ENCODE results near the gene PHACTR3.

Gene PHACTR3

GRCh38 chr20:59708326-59708725 lies 104.0 kb downstream of the PHACTR3 start:
- DNase-seq = no peak

GRCh38 chr20:59709636-59710035 lies 105.3 kb downstream of the PHACTR3 start:
- DNase-seq = no peak

- no peak for DNase-seq
These were observed 113.7 kb downstream of the PHACTR3 start for GRCh38 chr20:59718071-59718470.

GRCh38 chr20:59718751-59719150 lies 114.4 kb downstream of the PHACTR3 start:
- no peak for DNase-seq

- no peak for DNase-seq
These were observed 115.7 kb downstream of the PHACTR3 start for GRCh38 chr20:59720013-59720412.

- DNase-seq = no peak
These were observed 117.0 kb downstream of the PHACTR3 start for GRCh38 chr20:59721386-59721785.

- no peak for DNase-seq
These were observed 118.8 kb downstream of the PHACTR3 start for GRCh38 chr20:59723108-59723500.

GRCh38 chr20:59723607-59724456 lies 119.5 kb downstream of the PHACTR3 start:
- DNase-seq = no peak

- DNase-seq = no peak
These were observed 120.4 kb downstream of the PHACTR3 start for GRCh38 chr20:59724457-59725366.

- DNase-seq = no peak
These were observed 121.3 kb downstream of the PHACTR3 start for GRCh38 chr20:59725476-59726280.

- DNase-seq = no peak
These were observed 121.9 kb downstream of the PHACTR3 start for GRCh38 chr20:59726281-59726595.

- no peak for DNase-seq
These were observed 124.5 kb downstream of the PHACTR3 start for GRCh38 chr20:59728722-59729430.

- no peak for DNase-seq
These were observed 125.2 kb downstream of the PHACTR3 start for GRCh38 chr20:59729506-59729905.

- no peak for DNase-seq
These were observed 126.4 kb downstream of the PHACTR3 start for GRCh38 chr20:59730722-59731121.

- no peak for DNase-seq
These were observed 127.0 kb downstream of the PHACTR3 start for GRCh38 chr20:59731376-59731775.

- DNase-seq = no peak
These were observed 129.0 kb downstream of the PHACTR3 start for GRCh38 chr20:59733351-59733750.

GRCh38 chr20:59735486-59735885 lies 131.1 kb downstream of the PHACTR3 start:
- no peak for DNase-seq

- no peak for DNase-seq
These were observed 131.6 kb downstream of the PHACTR3 start for GRCh38 chr20:59735917-59736316.

GRCh38 chr20:59736366-59736765 lies 132.0 kb downstream of the PHACTR3 start:
- DNase-seq = no peak

- no peak for DNase-seq
These were observed 132.8 kb downstream of the PHACTR3 start for GRCh38 chr20:59737073-59737666.

GRCh38 chr20:59737816-59738215 lies 133.5 kb downstream of the PHACTR3 start:
- no peak for DNase-seq

GRCh38 chr20:59738851-59739250 lies 134.5 kb downstream of the PHACTR3 start:
- no peak for DNase-seq
